Measurements from ENCODE around the gene HSF5.
A peak's percentile ranks its signal among the peaks of the same experiment; 100 is the strongest.

HSF5 gene

DNA sequence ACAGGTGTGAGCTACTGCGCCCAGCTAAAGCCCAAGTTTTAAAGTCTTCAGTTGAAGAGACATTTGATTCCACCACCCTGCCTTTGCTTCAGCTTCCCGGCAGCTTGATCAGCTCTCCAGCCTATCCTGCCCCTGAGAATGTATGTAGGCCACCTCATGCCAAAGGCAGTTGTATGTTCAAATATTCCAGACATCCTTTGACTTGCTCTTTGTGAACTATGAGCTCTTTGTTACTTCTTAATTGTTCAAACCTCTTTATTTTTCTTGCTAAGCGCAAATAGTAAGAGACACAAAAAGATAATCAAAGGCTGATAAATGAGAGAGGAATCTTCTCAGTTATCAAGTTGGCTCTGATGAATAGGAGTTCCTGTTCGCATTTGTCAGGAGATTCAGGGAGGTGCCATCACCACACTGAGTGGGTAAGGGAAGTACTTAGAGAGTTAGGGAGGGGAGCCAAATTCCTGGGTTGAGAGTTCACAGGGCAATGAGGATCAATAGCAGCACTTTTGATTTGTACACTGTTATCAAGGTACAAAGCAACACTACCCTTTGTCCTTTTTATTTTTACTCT is 104.2 kb downstream of the HSF5 start:
- no peak for DNase-seq

- DNase-seq = no peak
Observed at GRCh38 chr17:58382872-58383242, 105.4 kb downstream of the HSF5 start.

GRCh38 chr17:58382108-58382871 is 105.9 kb downstream of the HSF5 start:
- DNase-seq = no peak

DNA sequence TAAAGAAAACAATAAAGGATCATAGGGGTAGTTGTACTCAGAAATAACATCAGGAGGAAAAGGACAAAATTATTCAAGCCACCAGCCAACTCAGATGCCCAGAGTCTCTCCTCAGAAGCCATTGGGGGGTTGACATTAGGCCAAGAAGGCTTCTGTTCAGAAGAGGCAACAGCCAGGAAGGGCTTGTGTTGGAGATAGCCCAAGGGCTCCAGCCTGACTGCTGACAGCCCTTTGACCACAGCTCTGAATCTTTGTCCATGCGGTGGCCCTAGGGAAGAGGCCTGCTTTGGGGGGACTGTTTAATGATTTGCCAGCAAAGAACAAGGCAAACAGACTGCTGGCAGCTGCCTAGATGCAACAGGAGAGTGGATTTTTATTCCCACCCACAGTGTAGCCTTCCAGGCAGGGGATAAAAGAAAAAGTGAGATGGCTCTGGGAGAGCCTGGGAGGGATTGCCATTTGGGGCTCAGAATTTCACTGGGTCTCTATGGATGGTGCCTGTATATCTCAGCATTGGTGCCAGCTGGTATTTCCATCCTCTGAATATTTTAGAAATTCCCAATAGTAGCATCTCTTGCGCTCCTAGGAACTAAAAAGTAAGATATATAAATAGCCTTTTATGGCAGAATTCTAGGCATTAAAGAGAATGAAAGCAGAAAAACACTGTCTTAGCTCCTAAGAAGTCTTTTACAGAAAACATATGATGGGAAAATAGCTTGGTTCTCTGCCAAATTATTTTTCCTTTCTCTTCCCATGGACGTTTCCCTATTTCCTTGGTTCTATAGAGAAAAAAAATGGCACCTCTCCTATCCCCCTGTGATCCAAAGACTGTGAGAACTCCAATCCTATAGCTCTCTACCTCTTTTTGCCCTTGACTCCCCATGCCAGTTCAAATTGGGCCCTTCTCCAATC is 106.8 kb downstream of the HSF5 start:
- DNase-seq = no peak

- DNase-seq = no peak
Observed at GRCh38 chr17:58380207-58381123, 107.7 kb downstream of the HSF5 start.

GRCh38 chr17:58379511-58379824 is 108.7 kb downstream of the HSF5 start:
- DNase-seq = no peak

GRCh38 chr17:58378733-58379510 is 109.3 kb downstream of the HSF5 start:
- no peak for DNase-seq

- no peak for DNase-seq
Observed at GRCh38 chr17:58377661-58378060, 110.5 kb downstream of the HSF5 start.

DNA sequence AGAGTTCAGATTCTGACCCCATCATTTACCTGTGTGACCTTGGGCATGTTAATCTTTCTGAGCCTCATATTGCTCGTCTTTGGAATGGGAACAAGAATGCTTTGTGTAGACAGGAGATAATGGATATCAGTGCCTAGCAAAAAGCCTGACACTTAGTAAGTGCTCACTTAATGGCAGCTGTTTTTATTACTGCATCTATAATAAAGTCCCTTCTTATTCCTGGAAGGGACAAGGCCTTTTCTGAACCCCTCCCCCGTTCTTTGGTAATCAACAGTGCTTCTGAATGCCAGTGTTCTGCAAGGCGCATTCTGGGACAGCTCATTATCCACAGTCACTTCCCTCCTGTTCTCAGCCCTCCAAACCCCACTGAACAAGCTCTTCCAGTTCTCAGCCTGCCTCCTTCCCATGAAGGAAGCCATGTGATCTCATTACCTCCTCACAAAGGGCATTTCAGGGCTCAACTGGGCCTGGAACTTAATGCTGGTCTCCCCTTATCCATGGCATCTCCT is 111.1 kb downstream of the HSF5 start:
- DNase-seq = peak; percentile 74

- no peak for DNase-seq
Observed at GRCh38 chr17:58376472-58377000, 111.7 kb downstream of the HSF5 start.

- DNase-seq = no peak
Observed at GRCh38 chr17:58375811-58376210, 112.4 kb downstream of the HSF5 start.

GRCh38 chr17:58375256-58375655 is 113.0 kb downstream of the HSF5 start:
- no peak for DNase-seq

DNA sequence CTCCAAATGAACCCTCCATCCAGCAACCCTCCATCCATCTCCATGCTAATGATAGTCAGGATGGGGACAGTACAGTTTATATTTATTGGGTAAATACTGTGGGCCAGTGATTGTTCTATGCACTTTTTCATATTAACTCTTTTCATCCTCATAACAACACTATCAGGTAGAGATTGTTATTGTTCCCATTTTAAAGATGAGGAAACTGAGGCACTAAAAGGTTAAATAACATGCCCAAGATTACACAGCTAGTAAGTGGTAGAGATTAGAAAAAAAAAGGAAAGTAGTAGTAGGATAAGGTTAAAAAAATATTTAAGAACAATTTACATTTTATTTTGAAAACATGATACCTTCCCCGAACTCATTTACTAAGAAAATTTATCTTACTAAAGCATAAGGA is 114.3 kb downstream of the HSF5 start:
- DNase-seq = no peak

- DNase-seq = no peak
Observed at GRCh38 chr17:58373003-58373402, 115.2 kb downstream of the HSF5 start.

- no peak for DNase-seq
Observed at GRCh38 chr17:58371300-58371950, 116.8 kb downstream of the HSF5 start.

DNA sequence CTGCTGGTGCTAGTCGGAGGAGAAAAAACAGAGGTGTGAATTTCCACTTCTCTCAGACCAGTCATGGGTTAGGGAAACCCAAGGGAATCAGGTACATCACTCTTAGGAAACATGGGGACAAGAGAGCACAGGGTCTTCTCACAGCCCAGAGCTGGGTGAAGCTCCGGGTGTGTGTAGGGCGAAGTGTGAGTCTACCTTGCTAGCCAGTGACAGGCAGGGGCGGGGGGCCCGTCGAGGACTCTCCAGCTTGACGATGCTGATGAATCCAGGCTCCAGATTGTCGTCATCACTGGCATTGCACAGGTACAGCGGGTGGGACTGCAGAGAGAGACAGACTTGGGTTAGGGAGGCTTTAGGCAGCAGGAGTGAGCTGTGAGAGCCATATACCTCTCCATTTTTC is 117.5 kb downstream of the HSF5 start:
- no peak for DNase-seq

DNA sequence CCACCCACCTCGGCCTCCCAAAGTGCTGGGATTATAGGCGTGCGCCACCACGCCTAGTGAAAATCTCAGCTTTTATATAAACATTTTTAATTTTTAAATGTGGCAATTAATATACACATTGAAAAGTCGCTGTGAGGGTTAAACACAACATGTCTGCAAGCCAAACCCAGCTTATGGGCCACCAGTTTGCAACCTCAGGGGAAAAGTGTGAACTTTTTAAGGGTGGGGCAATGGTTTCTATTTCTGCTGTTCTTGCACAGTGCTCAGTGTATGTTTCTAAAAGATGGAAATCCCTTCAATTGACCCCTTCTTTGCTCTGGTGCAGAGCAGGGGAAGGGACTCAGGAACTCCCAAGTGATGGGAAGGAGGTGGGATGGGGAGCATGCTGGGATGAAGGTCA is 117.9 kb downstream of the HSF5 start:
- no peak for DNase-seq
